WTC11 (cell line): ENCODE results near the gene CDH11. TPM values are rescaled to one million over a fixed set of nuclear protein-coding genes. Genes with fewer than 3 reads are reported as not detected.

Experiments used
- ATAC-seq: fragments of 200-7000 bp; cut with Tn5 transposase; 2 replicates; pipeline ENCODE4 v1.10.0; 2021; ENCODE audit warnings: mild to moderate bottlenecking, moderate library complexity
- CTCF ChIA-PET: fragments of 300-600 bp; sonication (Branson Sonifier 250); formaldehyde crosslinking; loops from one replicate; lab custom pipeline; 2021; ENCODE audit warnings: antibody characterized with exemption; lab: Charles Lee
- POLR2A ChIA-PET: fragments of 350-600 bp; sonication (Branson Sonifier 250); formaldehyde crosslinking; loops from one replicate; lab custom pipeline; 2021; ENCODE audit warnings: antibody characterized with exemption; lab: Charles Lee
- DNase-seq: peaks from one replicate; pipeline ENCODE4 v3.0.0; 2021; ENCODE audit warnings: low spot score
- H3K27ac Mint-ChIP-seq: 2 replicates; pipeline ENCODE4 v1.8.0; 2021; ENCODE audit warnings: mixed read lengths
- H3K27me3 Mint-ChIP-seq: 2 replicates; pipeline ENCODE4 v1.8.0; 2021; ENCODE audit warnings: low read depth, mild to moderate bottlenecking, moderate library complexity, mixed read lengths
- H3K36me3 Mint-ChIP-seq: 2 replicates; pipeline ENCODE4 v1.8.0; 2021; ENCODE audit warnings: mixed read lengths
- H3K4me1 Mint-ChIP-seq: 2 replicates; pipeline ENCODE4 v1.8.0; 2022; ENCODE audit warnings: mixed read lengths
- H3K4me3 Mint-ChIP-seq: 2 replicates; pipeline ENCODE4 v1.8.0; 2021; ENCODE audit warnings: mild to moderate bottlenecking, moderate library complexity, mixed read lengths
- H3K9me3 Mint-ChIP-seq: 2 replicates; pipeline ENCODE4 v1.8.0; 2021; ENCODE audit warnings: mixed read lengths
- ARID4B ChIP-seq: sonication (generic); formaldehyde crosslinking; IDR thresholded peaks from 2 replicates; pipeline ENCODE4 v1.8.0; 2023; ENCODE audit warnings: missing genetic modification reagents, mild to moderate bottlenecking, borderline replicate concordance
- ATF1 ChIP-seq: sonication (generic); formaldehyde crosslinking; IDR thresholded peaks from 2 replicates; pipeline ENCODE4 v1.8.1; 2023; ENCODE audit warnings: mild to moderate bottlenecking, moderate library complexity, missing genetic modification reagents
- ATF6 ChIP-seq: sonication (generic); formaldehyde crosslinking; IDR thresholded peaks from 2 replicates; pipeline ENCODE4 v1.8.1; 2023; ENCODE audit warnings: mild to moderate bottlenecking, missing genetic modification reagents
- ELF4 ChIP-seq: sonication (generic); formaldehyde crosslinking; IDR thresholded peaks from 2 replicates; pipeline ENCODE4 v1.8.1; 2022; ENCODE audit warnings: low read depth, mild to moderate bottlenecking, moderate library complexity, missing genetic modification reagents
- EMX1 ChIP-seq: fragments of 250-450 bp; sonication (Bioruptor Pico); IDR thresholded peaks from 2 replicates; pipeline ENCODE4 v1.8.0; 2021; ENCODE audit warnings: mild to moderate bottlenecking
- FOXK1 ChIP-seq: sonication (generic); formaldehyde crosslinking; IDR thresholded peaks from 2 replicates; pipeline ENCODE4 v1.8.0; 2022; ENCODE audit warnings: mild to moderate bottlenecking, moderate library complexity, missing genetic modification reagents
- GABPB1 ChIP-seq: sonication (generic); formaldehyde crosslinking; IDR thresholded peaks from 2 replicates; pipeline ENCODE4 v1.8.1; 2023; ENCODE audit warnings: mild to moderate bottlenecking, missing genetic modification reagents
- HMGA2 ChIP-seq: fragments of 250-450 bp; sonication (Bioruptor Pico); IDR thresholded peaks from 2 replicates; pipeline ENCODE4 v1.4.0; 2021; ENCODE audit warnings: mild to moderate bottlenecking, moderate library complexity
- NFE2L1 ChIP-seq: sonication (generic); formaldehyde crosslinking; IDR thresholded peaks from 2 replicates; pipeline ENCODE4 v1.8.1; 2023; ENCODE audit warnings: missing genetic modification reagents
- NR1H2 ChIP-seq: sonication (generic); formaldehyde crosslinking; IDR thresholded peaks from 2 replicates; pipeline ENCODE4 v1.9.0; 2021; ENCODE audit warnings: mild to moderate bottlenecking, moderate library complexity, missing genetic modification reagents
- RELA ChIP-seq: sonication (generic); formaldehyde crosslinking; IDR thresholded peaks from 2 replicates; pipeline ENCODE4 v1.8.1; 2022; ENCODE audit warnings: missing genetic modification reagents, mild to moderate bottlenecking, borderline replicate concordance
- SOX15 ChIP-seq: fragments of 250-450 bp; sonication (Bioruptor Pico); IDR thresholded peaks from 2 replicates; pipeline ENCODE4 v1.9.0; 2021; ENCODE audit warnings: mild to moderate bottlenecking
- ZBTB21 ChIP-seq: sonication (generic); formaldehyde crosslinking; IDR thresholded peaks from 2 replicates; pipeline ENCODE4 v1.8.1; 2023; ENCODE audit warnings: mild to moderate bottlenecking, missing genetic modification reagents, borderline replicate concordance
- ZNF219 ChIP-seq: sonication (generic); formaldehyde crosslinking; IDR thresholded peaks from 2 replicates; pipeline ENCODE4 v1.8.0; 2023; ENCODE audit warnings: missing genetic modification reagents, mild to moderate bottlenecking, borderline replicate concordance
- ZNF317 ChIP-seq: sonication (generic); formaldehyde crosslinking; IDR thresholded peaks from 2 replicates; pipeline ENCODE4 v1.8.1; 2023; ENCODE audit warnings: low read depth, mild to moderate bottlenecking, moderate library complexity, missing genetic modification reagents, borderline replicate concordance
- ZNF396 ChIP-seq: fragments of 250-450 bp; sonication (Bioruptor Pico); IDR thresholded peaks from 2 replicates; pipeline ENCODE4 v1.8.0; 2021; ENCODE audit warnings: mild to moderate bottlenecking, moderate library complexity, borderline replicate concordance
- ZNF532 ChIP-seq: fragments of 250-450 bp; sonication (Bioruptor Pico); IDR thresholded peaks from 2 replicates; pipeline ENCODE4 v1.9.0; 2021; ENCODE audit warnings: mild to moderate bottlenecking, borderline replicate concordance
- total RNA-seq: library from RNA; stranded (reverse); gene quantifications from 3 replicates; pipeline ENCODE4 v1.2.3, GENCODE V29; 2021
- TF ChIP-seq, protein P1 (sequence below): sonication (generic); formaldehyde crosslinking; IDR thresholded peaks from 2 replicates; pipeline ENCODE4 v1.8.1; 2023; ENCODE audit warnings: mild to moderate bottlenecking, missing genetic modification reagents, borderline replicate concordance
- TF ChIP-seq, protein P2 (sequence below): sonication (generic); formaldehyde crosslinking; IDR thresholded peaks from 2 replicates; pipeline ENCODE4 v1.8.1; 2023; ENCODE audit warnings: mild to moderate bottlenecking, missing genetic modification reagents, moderate library complexity

Gene CDH11
- total RNA-seq, 1 experiment from 2014 or later = 11.6 TPM

- DNase-seq = no peak
- Mint-ChIP-seq H3K4me3 (no peak overlapping the region), H3K4me1 (no peaks in the 10 kb centered on the region), H3K27me3 (no peaks in the 10 kb centered on the region), H3K36me3 (0 out of 2 replicates have a peak, but pooled peaks cover 2% of the 10 kb centered on the region), H3K27ac (no peak overlapping the region), H3K9me3 (peaks cover 3% of the 10 kb centered on the region; the same call in 1 of the 2 replicates)
- CTCF ChIA-PET = no interaction called here
- no peak for ATAC-seq
- TF ChIP-seq SOX15 (no peak), NR1H2 (CRISPR knock-in tag) (no peak), GABPB1 (no peak), HMGA2 (CRISPR knock-in tag) (no peak), NFE2L1 (CRISPR knock-in tag) (no peak), FOXK1 (no peak), ZNF396 (no peak)
- TF ChIP-seq, protein P1, sequence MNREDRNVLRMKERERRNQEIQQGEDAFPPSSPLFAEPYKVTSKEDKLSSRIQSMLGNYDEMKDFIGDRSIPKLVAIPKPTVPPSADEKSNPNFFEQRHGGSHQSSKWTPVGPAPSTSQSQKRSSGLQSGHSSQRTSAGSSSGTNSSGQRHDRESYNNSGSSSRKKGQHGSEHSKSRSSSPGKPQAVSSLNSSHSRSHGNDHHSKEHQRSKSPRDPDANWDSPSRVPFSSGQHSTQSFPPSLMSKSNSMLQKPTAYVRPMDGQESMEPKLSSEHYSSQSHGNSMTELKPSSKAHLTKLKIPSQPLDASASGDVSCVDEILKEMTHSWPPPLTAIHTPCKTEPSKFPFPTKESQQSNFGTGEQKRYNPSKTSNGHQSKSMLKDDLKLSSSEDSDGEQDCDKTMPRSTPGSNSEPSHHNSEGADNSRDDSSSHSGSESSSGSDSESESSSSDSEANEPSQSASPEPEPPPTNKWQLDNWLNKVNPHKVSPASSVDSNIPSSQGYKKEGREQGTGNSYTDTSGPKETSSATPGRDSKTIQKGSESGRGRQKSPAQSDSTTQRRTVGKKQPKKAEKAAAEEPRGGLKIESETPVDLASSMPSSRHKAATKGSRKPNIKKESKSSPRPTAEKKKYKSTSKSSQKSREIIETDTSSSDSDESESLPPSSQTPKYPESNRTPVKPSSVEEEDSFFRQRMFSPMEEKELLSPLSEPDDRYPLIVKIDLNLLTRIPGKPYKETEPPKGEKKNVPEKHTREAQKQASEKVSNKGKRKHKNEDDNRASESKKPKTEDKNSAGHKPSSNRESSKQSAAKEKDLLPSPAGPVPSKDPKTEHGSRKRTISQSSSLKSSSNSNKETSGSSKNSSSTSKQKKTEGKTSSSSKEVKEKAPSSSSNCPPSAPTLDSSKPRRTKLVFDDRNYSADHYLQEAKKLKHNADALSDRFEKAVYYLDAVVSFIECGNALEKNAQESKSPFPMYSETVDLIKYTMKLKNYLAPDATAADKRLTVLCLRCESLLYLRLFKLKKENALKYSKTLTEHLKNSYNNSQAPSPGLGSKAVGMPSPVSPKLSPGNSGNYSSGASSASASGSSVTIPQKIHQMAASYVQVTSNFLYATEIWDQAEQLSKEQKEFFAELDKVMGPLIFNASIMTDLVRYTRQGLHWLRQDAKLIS = no peak
- TF ChIP-seq, all 79 proteins: peak for 0
- POLR2A ChIA-PET = no interaction called here
Measured at GRCh38 chr16:64951193-64951592, 170.7 kb downstream of the CDH11 start.

GRCh38 chr16:64950731-64951130 lies 171.1 kb downstream of the CDH11 start:
- H3K27ac Mint-ChIP-seq = no peak overlapping the region
- H3K4me3 Mint-ChIP-seq = no peak overlapping the region
- CTCF ChIA-PET = no interaction called here
- H3K27me3 Mint-ChIP-seq = no peaks in the 10 kb centered on the region
- H3K4me1 Mint-ChIP-seq = no peaks in the 10 kb centered on the region
- POLR2A ChIA-PET = no interaction called here
- 0 out of 2 replicates have a peak, but pooled peaks cover 2% of the 10 kb centered on the region for H3K36me3 Mint-ChIP-seq
- ATAC-seq = peak; percentile 56
- no peak for DNase-seq
- H3K9me3 Mint-ChIP-seq = peaks cover 3% of the 10 kb centered on the region; the same call in 1 of the 2 replicates
- no peak for TF ChIP-seq ZNF219 (CRISPR knock-in tag)
- no peak for TF ChIP-seq ATF6 (CRISPR knock-in tag)
- TF ChIP-seq ARID4B (CRISPR knock-in tag) = no peak
- TF ChIP-seq ZNF532 (CRISPR knock-in tag) = no peak
- no peak for TF ChIP-seq ELF4 (CRISPR knock-in tag)
- TF ChIP-seq ZNF317 (CRISPR knock-in tag) = no peak
- TF ChIP-seq RELA (CRISPR knock-in tag) = no peak
- no peak for TF ChIP-seq ATF1
- TF ChIP-seq FOXK1 = no peak
- no peak for TF ChIP-seq ZBTB21 (CRISPR knock-in tag)
- TF ChIP-seq, protein P2, sequence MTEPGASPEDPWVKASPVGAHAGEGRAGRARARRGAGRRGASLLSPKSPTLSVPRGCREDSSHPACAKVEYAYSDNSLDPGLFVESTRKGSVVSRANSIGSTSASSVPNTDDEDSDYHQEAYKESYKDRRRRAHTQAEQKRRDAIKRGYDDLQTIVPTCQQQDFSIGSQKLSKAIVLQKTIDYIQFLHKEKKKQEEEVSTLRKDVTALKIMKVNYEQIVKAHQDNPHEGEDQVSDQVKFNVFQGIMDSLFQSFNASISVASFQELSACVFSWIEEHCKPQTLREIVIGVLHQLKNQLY (CRISPR knock-in tag) = no peak
- TF ChIP-seq EMX1 (CRISPR knock-in tag) = no peak
